GM23338 (cell line): ENCODE results near the gene KDM4B. TPM values are rescaled to one million over a fixed set of nuclear protein-coding genes. Genes with fewer than 3 reads are reported as not detected.

ENCODE experiments used
- ATAC-seq: fragments of 200-7000 bp; cut with Tn5 transposase; 3 replicates; pipeline ENCODE4 v1.9.1; 2020
- DNase-seq: peaks from one replicate; pipeline ENCODE4 v3.0.0-alpha.2; 2015; ENCODE audit warnings: low spot score
- H2AFZ ChIP-seq: fragments of 200-600 bp; sonication (generic); 2 replicates; pipeline ENCODE4 v1.8.0; 2016; ENCODE audit warnings: antibody characterized with exemption, mild to moderate bottlenecking, moderate library complexity
- H3F3A ChIP-seq: fragments of 200-600 bp; sonication (generic); replicated peaks from 2 replicates; pipeline ENCODE4 v1.8.0; 2017; ENCODE audit warnings: antibody characterized with exemption, mixed run types, low read depth
- H3K27ac ChIP-seq: fragments of 200-600 bp; sonication (generic); 2 replicates; pipeline ENCODE4 v1.6.1; 2016; ENCODE audit warnings: low read depth
- H3K27me3 ChIP-seq: fragments of 200-600 bp; sonication (generic); 2 replicates; pipeline ENCODE4 v1.8.0; 2016; ENCODE audit warnings: mild to moderate bottlenecking, mixed run types, moderate library complexity; ENCODE audit not compliant: insufficient read depth
- H3K36me3 ChIP-seq: fragments of 200-600 bp; sonication (generic); 2 replicates; pipeline ENCODE4 v1.8.0; 2016; ENCODE audit warnings: mild to moderate bottlenecking; ENCODE audit not compliant: insufficient read depth
- H3K4me1 ChIP-seq: fragments of 200-600 bp; sonication (generic); 2 replicates; pipeline ENCODE4 v1.8.0; 2016; ENCODE audit warnings: mild to moderate bottlenecking, moderate library complexity; ENCODE audit not compliant: insufficient read depth
- H3K4me2 ChIP-seq: fragments of 200-600 bp; sonication (generic); 2 replicates; pipeline ENCODE4 v1.7.1; 2017; ENCODE audit warnings: mixed run types
- H3K4me3 ChIP-seq: fragments of 200-600 bp; sonication (generic); 2 replicates; pipeline ENCODE4 v1.6.1; 2016; ENCODE audit warnings: mixed run types
- H3K79me2 ChIP-seq: fragments of 200-600 bp; sonication (generic); replicated peaks from 2 replicates; pipeline ENCODE4 v1.8.0; 2017; ENCODE audit warnings: mild to moderate bottlenecking; ENCODE audit not compliant: insufficient read depth
- H3K9me2 ChIP-seq: fragments of 200-600 bp; sonication (generic); 2 replicates; pipeline ENCODE4 v1.8.0; 2017; ENCODE audit not compliant: insufficient read depth
- H4K20me1 ChIP-seq: fragments of 200-600 bp; sonication (generic); replicated peaks from 2 replicates; pipeline ENCODE4 v1.8.0; 2017; ENCODE audit warnings: mild to moderate bottlenecking; ENCODE audit not compliant: insufficient read depth
- H3K27ac Mint-ChIP-seq: 2 replicates; pipeline ENCODE4 v1.8.0; 2020; ENCODE audit warnings: inconsistent platforms, mild to moderate bottlenecking, moderate library complexity, mixed read lengths
- H3K27me3 Mint-ChIP-seq: 3 replicates; pipeline ENCODE4 v1.8.0; 2022; ENCODE audit warnings: low read depth, mild to moderate bottlenecking, moderate library complexity, mixed read lengths, inconsistent platforms; ENCODE audit not compliant: insufficient read depth, poor library complexity
- H3K36me3 Mint-ChIP-seq: 3 replicates; pipeline ENCODE4 v1.8.0; 2021; ENCODE audit warnings: low read depth, mild to moderate bottlenecking, inconsistent platforms, moderate library complexity, mixed read lengths
- H3K4me1 Mint-ChIP-seq: 3 replicates; pipeline ENCODE4 v1.8.0; 2020; ENCODE audit warnings: mild to moderate bottlenecking, inconsistent platforms, mixed read lengths
- H3K4me3 Mint-ChIP-seq: 3 replicates; pipeline ENCODE4 v1.8.0; 2021; ENCODE audit warnings: moderate library complexity, mild to moderate bottlenecking, inconsistent platforms, mixed read lengths
- H3K9me3 Mint-ChIP-seq: 3 replicates; pipeline ENCODE4 v1.8.0; 2020; ENCODE audit warnings: moderate library complexity, mild to moderate bottlenecking, inconsistent platforms, mixed read lengths
- CREB1 ChIP-seq: fragments of 250-450 bp; sonication (Bioruptor Pico); IDR thresholded peaks from 2 replicates; pipeline ENCODE4 v1.5.0; 2020; ENCODE audit warnings: low read depth, mild to moderate bottlenecking, moderate library complexity
- EZH2 ChIP-seq: fragments of 200-600 bp; sonication (generic); IDR thresholded peaks from one replicate; pipeline ENCODE4 v1.8.0; 2017; ENCODE audit warnings: antibody characterized with exemption, mild to moderate bottlenecking, low read depth; ENCODE audit not compliant: unreplicated experiment
- NANOG ChIP-seq: IDR thresholded peaks from 2 replicates; pipeline ENCODE4 v1.6.1; 2016; ENCODE audit warnings: antibody characterized with exemption, borderline replicate concordance
- ZNF331 ChIP-seq: fragments of 250-450 bp; sonication (Bioruptor Pico); IDR thresholded peaks from 2 replicates; pipeline ENCODE4 v1.5.0; 2020; ENCODE audit warnings: low read depth, mild to moderate bottlenecking, moderate library complexity
- polyA plus RNA-seq: library from polyadenylated mRNA; unstranded; fragments of >200 nt; fragmentation: Nextera tagmentation; extraction: Ambion mirVana; gene quantifications from 2 replicates; pipeline ENCODE4 v1.2.1, GENCODE V29; 2016
- total RNA-seq: library from RNA; depleted of rRNA; stranded (reverse); fragments of >200 nt; shearing (Covaris generic); gene quantifications from 2 replicates; pipeline ENCODE4 v1.2.3, GENCODE V29; 2014
- TF ChIP-seq, protein P1 (sequence below): fragments of 250-450 bp; sonication (Bioruptor Pico); IDR thresholded peaks from 2 replicates; pipeline ENCODE4 v1.5.0; 2020; ENCODE audit warnings: mild to moderate bottlenecking, moderate library complexity
- TF ChIP-seq, protein P2 (sequence below): IDR thresholded peaks from 2 replicates; pipeline ENCODE4 v1.6.1; 2016; ENCODE audit warnings: antibody characterized with exemption
- TF ChIP-seq, protein P3 (sequence below), 2 experiments: fragments of 200-600 bp in 1 of 2; sonication (generic) in 1 of 2; conservative IDR thresholded peaks; 2 replicates each; pipeline versions ENCODE4 v1.5.1 to v1.6.1; 2016 to 2017; ENCODE audit warnings: antibody characterized with exemption in 2 of 2, low read depth in 2 of 2, mild to moderate bottlenecking in 2 of 2, moderate library complexity in 1 of 2

KDM4B gene
- total and polyA plus RNA-seq, 2 experiments from 2014 or later: 9.1 to 27.6 TPM

DNA sequence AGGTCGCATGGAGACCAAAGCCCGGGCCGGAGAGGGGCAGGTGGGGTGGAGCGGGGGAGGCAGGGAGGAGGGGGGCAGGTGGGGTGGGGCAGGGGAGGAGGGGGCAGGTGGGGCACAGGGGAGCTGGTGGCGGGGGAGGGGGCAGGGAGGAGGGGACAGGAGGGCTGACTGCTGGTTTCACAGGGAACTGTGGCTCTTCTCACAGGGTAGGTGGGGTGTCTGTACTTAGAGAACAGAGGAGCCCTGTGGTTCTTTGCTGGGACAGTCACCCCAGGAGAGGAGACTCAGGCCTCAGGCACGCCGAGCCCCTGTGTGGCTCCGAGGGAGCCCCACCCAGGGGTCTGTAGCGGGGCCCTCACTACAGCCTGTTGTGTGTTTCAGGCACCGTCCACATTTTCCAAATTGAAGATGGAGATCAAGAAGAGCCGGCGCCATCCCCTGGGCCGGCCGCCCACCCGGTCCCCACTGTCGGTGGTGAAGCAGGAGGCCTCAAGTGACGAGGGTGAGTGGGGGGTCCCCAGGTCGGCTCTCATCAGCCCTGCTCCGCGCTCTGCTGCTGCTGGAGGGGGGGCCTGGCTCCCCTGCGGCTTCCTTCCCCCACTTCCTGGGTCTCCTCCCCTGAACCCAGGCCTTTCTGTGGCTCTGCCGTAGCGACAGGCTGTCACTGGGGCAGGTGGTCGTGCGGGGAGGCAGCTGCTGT lies 162.7 kb downstream of the KDM4B start (continued):
- TF ChIP-seq, protein P1, sequence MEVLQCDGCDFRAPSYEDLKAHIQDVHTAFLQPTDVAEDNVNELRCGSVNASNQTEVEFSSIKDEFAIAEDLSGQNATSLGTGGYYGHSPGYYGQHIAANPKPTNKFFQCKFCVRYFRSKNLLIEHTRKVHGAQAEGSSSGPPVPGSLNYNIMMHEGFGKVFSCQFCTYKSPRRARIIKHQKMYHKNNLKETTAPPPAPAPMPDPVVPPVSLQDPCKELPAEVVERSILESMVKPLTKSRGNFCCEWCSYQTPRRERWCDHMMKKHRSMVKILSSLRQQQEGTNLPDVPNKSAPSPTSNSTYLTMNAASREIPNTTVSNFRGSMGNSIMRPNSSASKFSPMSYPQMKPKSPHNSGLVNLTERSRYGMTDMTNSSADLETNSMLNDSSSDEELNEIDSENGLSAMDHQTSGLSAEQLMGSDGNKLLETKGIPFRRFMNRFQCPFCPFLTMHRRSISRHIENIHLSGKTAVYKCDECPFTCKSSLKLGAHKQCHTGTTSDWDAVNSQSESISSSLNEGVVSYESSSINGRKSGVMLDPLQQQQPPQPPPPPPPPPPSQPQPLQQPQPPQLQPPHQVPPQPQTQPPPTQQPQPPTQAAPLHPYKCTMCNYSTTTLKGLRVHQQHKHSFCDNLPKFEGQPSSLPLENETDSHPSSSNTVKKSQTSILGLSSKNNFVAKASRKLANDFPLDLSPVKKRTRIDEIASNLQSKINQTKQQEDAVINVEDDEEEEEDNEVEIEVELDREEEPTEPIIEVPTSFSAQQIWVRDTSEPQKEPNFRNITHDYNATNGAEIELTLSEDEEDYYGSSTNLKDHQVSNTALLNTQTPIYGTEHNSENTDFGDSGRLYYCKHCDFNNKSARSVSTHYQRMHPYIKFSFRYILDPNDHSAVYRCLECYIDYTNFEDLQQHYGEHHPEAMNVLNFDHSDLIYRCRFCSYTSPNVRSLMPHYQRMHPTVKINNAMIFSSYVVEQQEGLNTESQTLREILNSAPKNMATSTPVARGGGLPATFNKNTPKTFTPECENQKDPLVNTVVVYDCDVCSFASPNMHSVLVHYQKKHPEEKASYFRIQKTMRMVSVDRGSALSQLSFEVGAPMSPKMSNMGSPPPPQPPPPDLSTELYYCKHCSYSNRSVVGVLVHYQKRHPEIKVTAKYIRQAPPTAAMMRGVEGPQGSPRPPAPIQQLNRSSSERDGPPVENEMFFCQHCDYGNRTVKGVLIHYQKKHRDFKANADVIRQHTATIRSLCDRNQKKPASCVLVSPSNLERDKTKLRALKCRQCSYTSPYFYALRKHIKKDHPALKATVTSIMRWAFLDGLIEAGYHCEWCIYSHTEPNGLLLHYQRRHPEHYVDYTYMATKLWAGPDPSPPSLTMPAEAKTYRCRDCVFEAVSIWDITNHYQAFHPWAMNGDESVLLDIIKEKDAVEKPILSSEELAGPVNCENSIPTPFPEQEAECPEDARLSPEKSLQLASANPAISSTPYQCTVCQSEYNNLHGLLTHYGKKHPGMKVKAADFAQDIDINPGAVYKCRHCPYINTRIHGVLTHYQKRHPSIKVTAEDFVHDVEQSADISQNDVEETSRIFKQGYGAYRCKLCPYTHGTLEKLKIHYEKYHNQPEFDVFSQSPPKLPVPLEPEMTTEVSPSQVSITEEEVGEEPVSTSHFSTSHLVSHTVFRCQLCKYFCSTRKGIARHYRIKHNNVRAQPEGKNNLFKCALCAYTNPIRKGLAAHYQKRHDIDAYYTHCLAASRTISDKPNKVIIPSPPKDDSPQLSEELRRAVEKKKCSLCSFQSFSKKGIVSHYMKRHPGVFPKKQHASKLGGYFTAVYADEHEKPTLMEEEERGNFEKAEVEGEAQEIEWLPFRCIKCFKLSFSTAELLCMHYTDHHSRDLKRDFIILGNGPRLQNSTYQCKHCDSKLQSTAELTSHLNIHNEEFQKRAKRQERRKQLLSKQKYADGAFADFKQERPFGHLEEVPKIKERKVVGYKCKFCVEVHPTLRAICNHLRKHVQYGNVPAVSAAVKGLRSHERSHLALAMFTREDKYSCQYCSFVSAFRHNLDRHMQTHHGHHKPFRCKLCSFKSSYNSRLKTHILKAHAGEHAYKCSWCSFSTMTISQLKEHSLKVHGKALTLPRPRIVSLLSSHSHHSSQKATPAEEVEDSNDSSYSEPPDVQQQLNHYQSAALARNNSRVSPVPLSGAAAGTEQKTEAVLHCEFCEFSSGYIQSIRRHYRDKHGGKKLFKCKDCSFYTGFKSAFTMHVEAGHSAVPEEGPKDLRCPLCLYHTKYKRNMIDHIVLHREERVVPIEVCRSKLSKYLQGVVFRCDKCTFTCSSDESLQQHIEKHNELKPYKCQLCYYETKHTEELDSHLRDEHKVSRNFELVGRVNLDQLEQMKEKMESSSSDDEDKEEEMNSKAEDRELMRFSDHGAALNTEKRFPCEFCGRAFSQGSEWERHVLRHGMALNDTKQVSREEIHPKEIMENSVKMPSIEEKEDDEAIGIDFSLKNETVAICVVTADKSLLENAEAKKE (CRISPR knock-in tag): no peak
- TF ChIP-seq NANOG: no peak
- TF ChIP-seq CREB1: no peak
- no peak for TF ChIP-seq ZNF331 (CRISPR knock-in tag)

DNA sequence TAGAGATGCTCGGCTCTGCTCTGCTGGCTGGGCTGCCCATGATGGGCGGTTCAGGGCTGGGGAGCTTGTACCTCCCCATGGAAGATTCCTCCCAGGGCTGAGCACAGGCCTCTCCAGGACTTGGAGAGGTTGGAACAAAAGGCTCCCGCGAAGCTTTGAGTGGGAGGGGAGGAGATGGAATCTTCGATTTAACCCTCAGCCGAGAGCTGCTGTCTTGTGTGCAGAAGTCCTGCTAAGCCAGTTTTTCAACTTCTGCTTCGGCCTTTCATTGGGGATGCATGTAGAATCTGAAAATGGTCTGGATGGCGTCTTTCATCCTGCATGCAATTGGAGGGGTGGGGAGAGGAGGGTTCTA lies 163.3 kb downstream of the KDM4B start:
- Mint-ChIP-seq H3K9me3 (no peaks in the 10 kb centered on the region), H3K27ac (peak overlapping the region; percentile 70; the same call in 1 of the 2 replicates), H3K36me3 (peaks cover 7% of the 10 kb centered on the region; the same call in 2 of the 3 replicates), H3K4me3 (peak overlapping the region; percentile 30; the same call in 2 of the 3 replicates), H3K4me1 (peaks cover 40% of the 10 kb centered on the region), H3K27me3 (peaks cover 11% of the 10 kb centered on the region)
- Histone ChIP-seq H2AFZ (no peak overlapping the region), H3K27ac (peak overlapping the region; percentile 32; the same call in 1 of the 2 replicates), H3K4me2 (peak overlapping the region; percentile 14; the same call in 1 of the 2 replicates), H3K4me3 (no peak overlapping the region), H3K36me3 (no peaks in the 10 kb centered on the region), H4K20me1 (no peaks in the 10 kb centered on the region), H3F3A (no peaks in the 10 kb centered on the region; the same call in 1 of the 2 replicates), H3K9me2 (no peaks in the 10 kb centered on the region), H3K79me2 (no peaks in the 10 kb centered on the region), H3K4me1 (peaks cover 8% of the 10 kb centered on the region; the same call in 1 of the 2 replicates), H3K27me3 (no peaks in the 10 kb centered on the region)
- no peak for DNase-seq
- ATAC-seq: peak; percentile 16
- TF ChIP-seq EZH2 (no peak), NANOG (no peak)
- TF ChIP-seq, protein P2, sequence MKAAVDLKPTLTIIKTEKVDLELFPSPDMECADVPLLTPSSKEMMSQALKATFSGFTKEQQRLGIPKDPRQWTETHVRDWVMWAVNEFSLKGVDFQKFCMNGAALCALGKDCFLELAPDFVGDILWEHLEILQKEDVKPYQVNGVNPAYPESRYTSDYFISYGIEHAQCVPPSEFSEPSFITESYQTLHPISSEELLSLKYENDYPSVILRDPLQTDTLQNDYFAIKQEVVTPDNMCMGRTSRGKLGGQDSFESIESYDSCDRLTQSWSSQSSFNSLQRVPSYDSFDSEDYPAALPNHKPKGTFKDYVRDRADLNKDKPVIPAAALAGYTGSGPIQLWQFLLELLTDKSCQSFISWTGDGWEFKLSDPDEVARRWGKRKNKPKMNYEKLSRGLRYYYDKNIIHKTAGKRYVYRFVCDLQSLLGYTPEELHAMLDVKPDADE: no peak
- TF ChIP-seq, protein P3, sequence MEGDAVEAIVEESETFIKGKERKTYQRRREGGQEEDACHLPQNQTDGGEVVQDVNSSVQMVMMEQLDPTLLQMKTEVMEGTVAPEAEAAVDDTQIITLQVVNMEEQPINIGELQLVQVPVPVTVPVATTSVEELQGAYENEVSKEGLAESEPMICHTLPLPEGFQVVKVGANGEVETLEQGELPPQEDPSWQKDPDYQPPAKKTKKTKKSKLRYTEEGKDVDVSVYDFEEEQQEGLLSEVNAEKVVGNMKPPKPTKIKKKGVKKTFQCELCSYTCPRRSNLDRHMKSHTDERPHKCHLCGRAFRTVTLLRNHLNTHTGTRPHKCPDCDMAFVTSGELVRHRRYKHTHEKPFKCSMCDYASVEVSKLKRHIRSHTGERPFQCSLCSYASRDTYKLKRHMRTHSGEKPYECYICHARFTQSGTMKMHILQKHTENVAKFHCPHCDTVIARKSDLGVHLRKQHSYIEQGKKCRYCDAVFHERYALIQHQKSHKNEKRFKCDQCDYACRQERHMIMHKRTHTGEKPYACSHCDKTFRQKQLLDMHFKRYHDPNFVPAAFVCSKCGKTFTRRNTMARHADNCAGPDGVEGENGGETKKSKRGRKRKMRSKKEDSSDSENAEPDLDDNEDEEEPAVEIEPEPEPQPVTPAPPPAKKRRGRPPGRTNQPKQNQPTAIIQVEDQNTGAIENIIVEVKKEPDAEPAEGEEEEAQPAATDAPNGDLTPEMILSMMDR (conservative IDR thresholded peaks at IDR 0.05; ENCODE audit: low read depth in 2 of 2): no peak
